Nephron (organoid): ENCODE results near the gene XRRA1.

Experiments used
- H3K27ac Mint-ChIP-seq, 3 experiments: 2 replicates each; pipeline ENCODE4 v1.8.0; 2020; ENCODE audit warnings: mixed read lengths in 3 of 3, mild to moderate bottlenecking in 2 of 3, moderate library complexity in 1 of 3
- H3K27me3 Mint-ChIP-seq: 2 replicates; pipeline ENCODE4 v1.8.0; 2021; ENCODE audit warnings: low read depth, mild to moderate bottlenecking, moderate library complexity, mixed read lengths
- H3K36me3 Mint-ChIP-seq: 2 replicates; pipeline ENCODE4 v1.8.0; 2020; ENCODE audit warnings: low read depth, mixed read lengths
- H3K4me1 Mint-ChIP-seq: 2 replicates; pipeline ENCODE4 v1.8.0; 2020; ENCODE audit warnings: mixed read lengths
- H3K4me3 Mint-ChIP-seq, 3 experiments: 2 replicates each; pipeline ENCODE4 v1.8.0; 2020; ENCODE audit warnings: mild to moderate bottlenecking in 3 of 3, mixed read lengths in 3 of 3, moderate library complexity in 2 of 3
- H3K9me3 Mint-ChIP-seq: 2 replicates; pipeline ENCODE4 v1.8.0; 2020; ENCODE audit warnings: mixed read lengths
- TF ChIP-seq, protein P1 (sequence below), 3 experiments: fragments of 200-600 bp; sonication (generic); IDR thresholded peaks; one replicate each; pipeline ENCODE4 v1.5.0; 2021; ENCODE audit warnings: antibody characterized with exemption in 3 of 3; ENCODE audit not compliant: unreplicated experiment in 3 of 3

XRRA1 gene

DNA sequence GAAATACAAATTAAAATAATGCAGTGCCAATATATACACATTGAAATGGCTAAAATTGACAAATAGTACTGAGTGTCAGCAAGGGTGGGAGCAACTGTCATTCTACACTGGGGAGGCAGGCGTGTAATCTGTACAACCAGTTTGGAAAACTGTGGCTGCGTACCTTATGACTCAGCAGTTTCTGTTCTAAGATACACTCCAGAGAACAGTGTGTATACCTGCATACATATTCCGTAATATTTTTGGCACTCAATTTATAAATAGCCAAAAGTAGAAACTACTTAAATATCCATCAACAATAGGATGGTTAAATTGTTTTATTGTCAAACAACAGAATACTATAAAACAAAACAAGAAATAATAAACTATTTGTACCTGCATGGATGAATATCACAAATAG lies 142.6 kb downstream of the XRRA1 start:
- Mint-ChIP-seq H3K9me3 (no peaks in the 10 kb centered on the region), H3K27me3 (no peaks in the 10 kb centered on the region), H3K27ac (no peak overlapping the region), H3K36me3 (peaks cover 26% of the 10 kb centered on the region), H3K4me3 (no peak overlapping the region), H3K4me1 (peaks cover 18% of the 10 kb centered on the region)
- TF ChIP-seq, protein P1, sequence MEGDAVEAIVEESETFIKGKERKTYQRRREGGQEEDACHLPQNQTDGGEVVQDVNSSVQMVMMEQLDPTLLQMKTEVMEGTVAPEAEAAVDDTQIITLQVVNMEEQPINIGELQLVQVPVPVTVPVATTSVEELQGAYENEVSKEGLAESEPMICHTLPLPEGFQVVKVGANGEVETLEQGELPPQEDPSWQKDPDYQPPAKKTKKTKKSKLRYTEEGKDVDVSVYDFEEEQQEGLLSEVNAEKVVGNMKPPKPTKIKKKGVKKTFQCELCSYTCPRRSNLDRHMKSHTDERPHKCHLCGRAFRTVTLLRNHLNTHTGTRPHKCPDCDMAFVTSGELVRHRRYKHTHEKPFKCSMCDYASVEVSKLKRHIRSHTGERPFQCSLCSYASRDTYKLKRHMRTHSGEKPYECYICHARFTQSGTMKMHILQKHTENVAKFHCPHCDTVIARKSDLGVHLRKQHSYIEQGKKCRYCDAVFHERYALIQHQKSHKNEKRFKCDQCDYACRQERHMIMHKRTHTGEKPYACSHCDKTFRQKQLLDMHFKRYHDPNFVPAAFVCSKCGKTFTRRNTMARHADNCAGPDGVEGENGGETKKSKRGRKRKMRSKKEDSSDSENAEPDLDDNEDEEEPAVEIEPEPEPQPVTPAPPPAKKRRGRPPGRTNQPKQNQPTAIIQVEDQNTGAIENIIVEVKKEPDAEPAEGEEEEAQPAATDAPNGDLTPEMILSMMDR (IDR thresholded peaks at IDR 0.05; ENCODE audit: unreplicated experiment in 3 of 3), result no peak

DNA sequence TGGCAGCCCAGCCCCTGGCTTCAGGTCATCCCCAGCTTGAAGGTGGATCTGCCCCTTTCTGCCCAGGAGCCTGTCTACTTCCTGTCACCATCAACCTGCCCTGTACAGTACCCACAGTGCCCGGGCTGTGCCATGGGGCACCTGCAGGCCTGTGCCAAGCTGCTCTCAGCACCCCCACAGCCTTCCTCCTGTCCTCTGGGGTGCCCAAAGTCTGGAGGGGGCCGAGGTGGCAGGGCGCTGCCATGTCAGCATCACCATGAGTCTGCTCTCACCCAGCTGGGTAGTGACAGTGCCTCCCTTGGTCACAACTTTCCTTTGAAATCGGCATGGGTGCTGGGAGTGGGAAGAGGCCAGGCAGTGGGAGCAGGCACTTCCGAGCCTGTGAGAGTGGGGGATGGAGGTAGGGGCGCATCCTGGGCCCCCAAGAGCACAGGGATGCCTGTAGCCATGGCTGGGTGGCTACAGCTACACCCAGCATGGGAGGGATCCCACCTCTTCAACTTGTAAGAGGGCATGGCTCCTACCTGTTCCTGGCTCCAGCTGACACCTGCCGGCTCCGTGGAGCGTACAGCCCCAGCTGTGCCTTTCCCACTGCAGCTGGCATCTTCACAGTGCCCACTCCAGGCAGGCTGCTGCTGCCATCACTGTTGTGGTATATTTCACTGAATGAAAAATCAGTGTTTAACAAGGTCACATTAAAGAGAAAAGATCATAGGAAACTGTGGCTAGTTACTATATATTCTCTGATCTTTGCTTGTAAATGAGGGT lies 157.4 kb downstream of the XRRA1 start:
- Mint-ChIP-seq H3K4me3 (no peak overlapping the region), H3K9me3 (no peaks in the 10 kb centered on the region), H3K27me3 (no peaks in the 10 kb centered on the region), H3K36me3 (peaks cover 54% of the 10 kb centered on the region), H3K4me1 (peaks cover 11% of the 10 kb centered on the region), H3K27ac (no peak overlapping the region)
- TF ChIP-seq, protein P1 (IDR thresholded peaks at IDR 0.05; ENCODE audit: unreplicated experiment in 3 of 3), result no peak
